HepG2 (cell line): Measurements from ENCODE around the gene STRIP1. TPM values are rescaled to one million over a fixed set of nuclear protein-coding genes. Genes with fewer than 3 reads are reported as not detected.

ENCODE experiments used
- ATAC-seq: fragments of 200-7000 bp; cut with Tn5 transposase; 3 replicates; pipeline ENCODE4 v1.9.1; 2020; ENCODE audit warnings: mild to moderate bottlenecking, moderate library complexity
- BruUV-seq: library from RNA; stranded (reverse); fragments of 400-500 nt; replicated peaks from 2 replicates; lab custom pipeline; 2021; lab: Mats Ljungman, UMichigan
- CTCF ChIA-PET: fragments of 300-600 bp; formaldehyde crosslinking; extraction: SDS; loops from one replicate; lab custom pipeline; 2021; ENCODE audit warnings: low total read pairs, inconsistent platforms, low intra/inter-chr PET ratio; lab: Yijun Ruan, JAX
- POLR2A ChIA-PET: fragments of 350-600 bp; sonication (Branson Sonifier 250); formaldehyde crosslinking; loops from one replicate; lab custom pipeline; 2020; ENCODE audit warnings: antibody characterized with exemption, inconsistent platforms; lab: Yijun Ruan, JAX
- DNase-seq: peaks from one replicate; pipeline ENCODE4 v3.0.0-alpha.2; 2015; ENCODE audit warnings: low spot score
- FAIRE-seq: peaks from 3 replicates; lab custom pipeline; 2011; peaks lifted over from hg19 to GRCh38; lab: Jason Lieb, UNC
- H2AFZ ChIP-seq: one replicate; pipeline ENCODE4 v1.6.1; 2011; ENCODE audit warnings: low read length, inconsistent platforms
- H3K27ac ChIP-seq: fragments of 300-600 bp; 3 replicates; pipeline ENCODE4 v1.8.0; 2011; ENCODE audit warnings: mixed run types, mild to moderate bottlenecking, mixed read lengths, low read length, inconsistent platforms; ENCODE audit not compliant: insufficient read depth; ENCODE audit errors: extremely low read length
- H3K27me3 ChIP-seq, 2 experiments: fragments of 200-600 bp in 1 of 2; 2 replicates in 1 of 2; 3 replicates in 1 of 2; pipeline versions ENCODE4 v1.6.0 to v1.8.0; 2011; ENCODE audit warnings: low read length in 2 of 2, mild to moderate bottlenecking in 2 of 2, moderate library complexity in 2 of 2, inconsistent platforms in 1 of 2; ENCODE audit not compliant: insufficient read depth in 2 of 2, control insufficient read depth in 1 of 2
- H3K36me3 ChIP-seq, 2 experiments: fragments of 200-600 bp in 1 of 2; replicated peaks in 1 of 2; 2 replicates in 1 of 2; 3 replicates in 1 of 2; pipeline versions ENCODE4 v1.5.1 to v1.8.0; 2011; ENCODE audit warnings: low read length in 2 of 2, inconsistent platforms in 1 of 2; ENCODE audit not compliant: insufficient read depth in 2 of 2, control insufficient read depth in 1 of 2
- H3K4me1 ChIP-seq: 2 replicates; pipeline ENCODE4 v1.5.1; 2012; ENCODE audit warnings: low read length, inconsistent platforms; ENCODE audit not compliant: insufficient read depth
- H3K4me2 ChIP-seq: 2 replicates; pipeline ENCODE4 v1.6.0; 2011; ENCODE audit warnings: low read depth, low read length, inconsistent platforms
- H3K4me3 ChIP-seq, 3 experiments: fragments of 200-600 bp in 1 of 3; sonication (generic), shearing (Covaris generic) in 1 of 3; replicated peaks in 1 of 3; 2 replicates each; pipeline ENCODE4 v1.5.1; 2011 to 2016; ENCODE audit warnings: low read length in 3 of 3, inconsistent platforms in 2 of 3, low read depth in 2 of 3, mild to moderate bottlenecking in 2 of 3, control low read depth in 1 of 3, mixed read lengths in 1 of 3; ENCODE audit not compliant: insufficient read depth in 1 of 3
- H3K79me2 ChIP-seq: one replicate; pipeline ENCODE4 v1.6.1; 2011; ENCODE audit warnings: low read length, inconsistent platforms; ENCODE audit not compliant: insufficient read depth
- H3K9ac ChIP-seq: 2 replicates; pipeline ENCODE4 v1.6.0; 2011; ENCODE audit warnings: mild to moderate bottlenecking, low read depth, low read length, inconsistent platforms; ENCODE audit not compliant: insufficient read depth
- H3K9me3 ChIP-seq: 2 replicates; pipeline ENCODE4 v1.5.1; 2012; ENCODE audit warnings: mild to moderate bottlenecking, low read length
- H4K20me1 ChIP-seq: 2 replicates; pipeline ENCODE4 v1.6.0; 2011; ENCODE audit warnings: inconsistent platforms, mild to moderate bottlenecking, low read length, moderate library complexity; ENCODE audit not compliant: insufficient read depth
- HNRNPLL ChIP-seq: fragments of 200-400 bp; formaldehyde crosslinking; IDR thresholded peaks from 2 replicates; pipeline ENCODE4 v1.6.1; 2017; ENCODE audit warnings: mild to moderate bottlenecking, low read depth, low read length; ENCODE audit not compliant: poor library complexity, severe bottlenecking
- MTA1 ChIP-seq: sonication (generic); formaldehyde crosslinking; IDR thresholded peaks from 2 replicates; pipeline ENCODE4 v1.4.0; 2020; ENCODE audit warnings: missing genetic modification reagents, mild to moderate bottlenecking, borderline replicate concordance
- PAF1 ChIP-seq: IDR thresholded peaks from 2 replicates; pipeline ENCODE4 v1.6.1; 2016; ENCODE audit warnings: missing genetic modification reagents, missing compliant biosample characterization
- ZBTB7B ChIP-seq: sonication (generic); formaldehyde crosslinking; IDR thresholded peaks from 2 replicates; pipeline ENCODE4 v1.4.0; 2020; ENCODE audit warnings: missing genetic modification reagents
- ZNF263 ChIP-seq: sonication (generic); formaldehyde crosslinking; IDR thresholded peaks from 2 replicates; pipeline ENCODE4 v1.4.0; 2020; ENCODE audit warnings: missing genetic modification reagents
- ZNF775 ChIP-seq: sonication (generic); formaldehyde crosslinking; IDR thresholded peaks from 2 replicates; pipeline ENCODE4 v1.4.0; 2020; ENCODE audit warnings: missing genetic modification reagents, mild to moderate bottlenecking, moderate library complexity, borderline replicate concordance
- ZSCAN25 ChIP-seq: sonication (generic); formaldehyde crosslinking; IDR thresholded peaks from 2 replicates; pipeline ENCODE4 v1.8.0; 2022; ENCODE audit warnings: mild to moderate bottlenecking, missing genetic modification reagents
- WGBS: methylation state at CpG from one replicate; pipeline ENCODE4 v1.1.6; 2017; ENCODE audit warnings: low lambda C conversion rate; 5-methylcytosine and 5-hydroxymethylcytosine counted together
- in situ Hi-C: cut with HindIII; loops from 2 replicates; pipeline ENCODE4 v1.10.0; 2017; ENCODE audit warnings: low pct_unique_long_range_greater_than_20kb; ENCODE audit not compliant: extremely low pct_ligation_motif_present
- intact Hi-C: fragments of 100-400 bp; cut with micrococcal nuclease; formaldehyde crosslinking; loops from one replicate; pipeline ENCODE4 v1.10.0; 2022; ENCODE audit not compliant: unreplicated experiment
- polyA plus RNA-seq, 8 experiments: library from polyadenylated mRNA; depleted of rRNA in 3 of 8; stranded (reverse) in 7 of 8; unstranded in 1 of 8; fragments of >200 nt; fragmentation: Illumina TruSeq in 4 of 8; extraction: Trizol in 4 of 8; gene quantifications; 2 replicates each; pipeline versions ENCODE4 v1.2.1 to v1.2.3, GENCODE V29; 2011 to 2016; ENCODE audit warnings: low read depth in 4 of 8, missing spikeins in 1 of 8, mixed read lengths in 1 of 8; ENCODE audit not compliant: insufficient read depth in 1 of 8
- total RNA-seq, 5 experiments: library from RNA; depleted of rRNA; stranded (reverse); fragments of >200 nt; fragmentation: Illumina TruSeq; extraction: Trizol; gene quantifications; 2 replicates each; pipeline ENCODE4 v1.2.3, GENCODE V29; 2016; ENCODE audit warnings: low read depth in 1 of 5
- TF ChIP-seq, protein P1 (sequence below): sonication (generic); formaldehyde crosslinking; IDR thresholded peaks from 2 replicates; pipeline ENCODE4 v1.4.0; 2020; ENCODE audit warnings: missing genetic modification reagents
- TF ChIP-seq, protein P2 (sequence below): sonication (generic); formaldehyde crosslinking; IDR thresholded peaks from one replicate; pipeline ENCODE4 v1.5.1; 2020; ENCODE audit warnings: mild to moderate bottlenecking, missing genetic modification reagents; ENCODE audit errors: not compliant biosample characterization
- TF ChIP-seq, protein P3 (sequence below): sonication (generic); formaldehyde crosslinking; IDR thresholded peaks from 2 replicates; pipeline ENCODE4 v1.9.0; 2021; ENCODE audit warnings: missing genetic modification reagents, borderline replicate concordance
- TF ChIP-seq, protein P4 (sequence below): sonication (generic); formaldehyde crosslinking; IDR thresholded peaks from 2 replicates; pipeline ENCODE4 v1.4.0; 2020; ENCODE audit warnings: missing genetic modification reagents; ENCODE audit errors: not compliant biosample characterization

The STRIP1 gene
- total and polyA plus RNA-seq, 2 of the 13 experiments (the other 11 are each of a cell fraction or from before 2014, with no cell fraction given): 20.9 to 27.9 TPM

DNA sequence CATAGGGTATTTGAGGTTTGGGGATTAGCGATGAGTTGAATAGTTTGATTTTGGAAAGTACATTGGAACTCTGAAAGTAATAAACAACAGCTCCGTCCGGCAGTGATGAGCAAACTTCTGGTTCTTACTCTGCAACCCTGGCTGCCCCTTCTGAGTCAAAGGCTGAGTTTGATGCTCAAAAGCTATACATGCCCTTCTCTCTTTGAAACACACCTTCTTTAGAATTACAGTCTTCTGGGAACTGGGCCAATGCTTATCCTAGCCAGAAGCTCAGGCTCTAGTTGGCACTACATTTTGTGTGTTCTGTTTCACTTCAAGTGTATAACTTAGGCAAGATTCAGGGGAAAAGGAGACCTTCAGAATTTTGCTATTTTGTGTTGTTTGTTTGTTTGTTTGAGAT is 40.5 kb upstream of the STRIP1 start:
- 98% methylated on average over 3 of the region's 3 CpGs for WGBS
- DNase-seq (no peak), FAIRE-seq (no peak), ATAC-seq (no peak)
- peaks cover 8% of the 10 kb centered on the region for H4K20me1 ChIP-seq
- H2AFZ ChIP-seq: no peak overlapping the region
- H3K79me2 ChIP-seq: peaks cover 59% of the 10 kb centered on the region
- H3K36me3 ChIP-seq: peaks cover 6 to 12% of the 10 kb centered on the region in 2 experiments; a peak in 4 of 5 replicates
- in situ Hi-C loops (no loop called here), intact Hi-C loops (loop anchor here (5.0 kb wide), 1 partner anchor 352 kb away; no protein-coding TSS in a partner anchor)
- no peak overlapping the region for H3K27ac ChIP-seq
- no peaks in the 10 kb centered on the region for H3K27me3 ChIP-seq
- no peaks in the 10 kb centered on the region for H3K9me3 ChIP-seq
- no peak overlapping the region for H3K9ac ChIP-seq
- no peak overlapping the region for H3K4me3 ChIP-seq
- no peak overlapping the region for H3K4me2 ChIP-seq
- ChIA-PET POLR2A (no interaction called here), CTCF (no interaction called here)
- no TSS peak for BruUV-seq
- peaks cover 35% of the 10 kb centered on the region for H3K4me1 ChIP-seq
- no peak for TF ChIP-seq HNRNPLL
- TF ChIP-seq, protein P1, sequence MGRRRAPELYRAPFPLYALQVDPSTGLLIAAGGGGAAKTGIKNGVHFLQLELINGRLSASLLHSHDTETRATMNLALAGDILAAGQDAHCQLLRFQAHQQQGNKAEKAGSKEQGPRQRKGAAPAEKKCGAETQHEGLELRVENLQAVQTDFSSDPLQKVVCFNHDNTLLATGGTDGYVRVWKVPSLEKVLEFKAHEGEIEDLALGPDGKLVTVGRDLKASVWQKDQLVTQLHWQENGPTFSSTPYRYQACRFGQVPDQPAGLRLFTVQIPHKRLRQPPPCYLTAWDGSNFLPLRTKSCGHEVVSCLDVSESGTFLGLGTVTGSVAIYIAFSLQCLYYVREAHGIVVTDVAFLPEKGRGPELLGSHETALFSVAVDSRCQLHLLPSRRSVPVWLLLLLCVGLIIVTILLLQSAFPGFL: no peak
- TF ChIP-seq ZBTB7B (CRISPR knock-in tag): no peak
- no peak for TF ChIP-seq ZNF263 (CRISPR knock-in tag)
- no peak for TF ChIP-seq MTA1
- TF ChIP-seq, protein P2, sequence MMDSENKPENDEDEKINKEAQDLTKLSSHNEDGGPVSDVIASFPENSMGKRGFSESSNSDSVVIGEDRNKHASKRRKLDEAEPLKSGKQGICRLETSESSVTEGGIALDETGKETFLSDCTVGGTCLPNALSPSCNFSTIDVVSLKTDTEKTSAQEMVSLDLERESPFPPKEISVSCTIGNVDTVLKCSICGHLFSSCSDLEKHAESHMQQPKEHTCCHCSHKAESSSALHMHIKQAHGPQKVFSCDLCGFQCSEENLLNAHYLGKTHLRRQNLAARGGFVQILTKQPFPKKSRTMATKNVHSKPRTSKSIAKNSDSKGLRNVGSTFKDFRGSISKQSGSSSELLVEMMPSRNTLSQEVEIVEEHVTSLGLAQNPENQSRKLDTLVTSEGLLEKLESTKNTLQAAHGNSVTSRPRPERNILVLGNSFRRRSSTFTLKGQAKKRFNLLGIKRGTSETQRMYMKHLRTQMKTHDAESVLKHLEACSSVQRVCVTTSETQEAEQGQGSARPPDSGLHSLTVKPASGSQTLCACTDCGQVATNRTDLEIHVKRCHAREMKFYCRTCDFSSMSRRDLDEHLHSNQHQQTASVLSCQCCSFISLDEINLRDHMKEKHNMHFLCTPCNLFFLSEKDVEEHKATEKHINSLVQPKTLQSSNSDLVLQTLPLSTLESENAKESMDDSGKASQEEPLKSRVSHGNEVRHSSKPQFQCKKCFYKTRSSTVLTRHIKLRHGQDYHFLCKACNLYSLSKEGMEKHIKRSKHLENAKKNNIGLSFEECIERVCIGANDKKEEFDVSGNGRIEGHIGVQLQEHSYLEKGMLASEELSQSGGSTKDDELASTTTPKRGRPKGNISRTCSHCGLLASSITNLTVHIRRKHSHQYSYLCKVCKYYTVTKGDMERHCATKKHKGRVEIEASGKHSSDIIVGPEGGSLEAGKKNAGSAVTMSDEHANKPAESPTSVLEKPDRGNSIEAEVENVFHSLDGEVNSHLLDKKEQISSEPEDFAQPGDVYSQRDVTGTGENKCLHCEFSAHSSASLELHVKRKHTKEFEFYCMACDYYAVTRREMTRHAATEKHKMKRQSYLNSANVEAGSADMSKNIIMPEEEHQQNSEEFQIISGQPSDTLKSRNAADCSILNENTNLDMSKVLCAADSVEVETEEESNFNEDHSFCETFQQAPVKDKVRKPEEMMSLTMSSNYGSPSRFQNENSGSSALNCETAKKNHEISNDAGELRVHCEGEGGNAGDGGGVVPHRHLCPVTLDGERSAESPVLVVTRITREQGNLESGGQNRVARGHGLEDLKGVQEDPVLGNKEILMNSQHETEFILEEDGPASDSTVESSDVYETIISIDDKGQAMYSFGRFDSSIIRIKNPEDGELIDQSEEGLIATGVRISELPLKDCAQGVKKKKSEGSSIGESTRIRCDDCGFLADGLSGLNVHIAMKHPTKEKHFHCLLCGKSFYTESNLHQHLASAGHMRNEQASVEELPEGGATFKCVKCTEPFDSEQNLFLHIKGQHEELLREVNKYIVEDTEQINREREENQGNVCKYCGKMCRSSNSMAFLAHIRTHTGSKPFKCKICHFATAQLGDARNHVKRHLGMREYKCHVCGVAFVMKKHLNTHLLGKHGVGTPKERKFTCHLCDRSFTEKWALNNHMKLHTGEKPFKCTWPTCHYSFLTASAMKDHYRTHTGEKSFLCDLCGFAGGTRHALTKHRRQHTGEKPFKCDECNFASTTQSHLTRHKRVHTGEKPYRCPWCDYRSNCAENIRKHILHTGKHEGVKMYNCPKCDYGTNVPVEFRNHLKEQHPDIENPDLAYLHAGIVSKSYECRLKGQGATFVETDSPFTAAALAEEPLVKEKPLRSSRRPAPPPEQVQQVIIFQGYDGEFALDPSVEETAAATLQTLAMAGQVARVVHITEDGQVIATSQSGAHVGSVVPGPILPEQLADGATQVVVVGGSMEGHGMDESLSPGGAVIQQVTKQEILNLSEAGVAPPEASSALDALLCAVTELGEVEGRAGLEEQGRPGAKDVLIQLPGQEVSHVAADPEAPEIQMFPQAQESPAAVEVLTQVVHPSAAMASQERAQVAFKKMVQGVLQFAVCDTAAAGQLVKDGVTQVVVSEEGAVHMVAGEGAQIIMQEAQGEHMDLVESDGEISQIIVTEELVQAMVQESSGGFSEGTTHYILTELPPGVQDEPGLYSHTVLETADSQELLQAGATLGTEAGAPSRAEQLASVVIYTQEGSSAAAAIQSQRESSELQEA (CRISPR knock-in tag): no peak
- TF ChIP-seq, protein P3, sequence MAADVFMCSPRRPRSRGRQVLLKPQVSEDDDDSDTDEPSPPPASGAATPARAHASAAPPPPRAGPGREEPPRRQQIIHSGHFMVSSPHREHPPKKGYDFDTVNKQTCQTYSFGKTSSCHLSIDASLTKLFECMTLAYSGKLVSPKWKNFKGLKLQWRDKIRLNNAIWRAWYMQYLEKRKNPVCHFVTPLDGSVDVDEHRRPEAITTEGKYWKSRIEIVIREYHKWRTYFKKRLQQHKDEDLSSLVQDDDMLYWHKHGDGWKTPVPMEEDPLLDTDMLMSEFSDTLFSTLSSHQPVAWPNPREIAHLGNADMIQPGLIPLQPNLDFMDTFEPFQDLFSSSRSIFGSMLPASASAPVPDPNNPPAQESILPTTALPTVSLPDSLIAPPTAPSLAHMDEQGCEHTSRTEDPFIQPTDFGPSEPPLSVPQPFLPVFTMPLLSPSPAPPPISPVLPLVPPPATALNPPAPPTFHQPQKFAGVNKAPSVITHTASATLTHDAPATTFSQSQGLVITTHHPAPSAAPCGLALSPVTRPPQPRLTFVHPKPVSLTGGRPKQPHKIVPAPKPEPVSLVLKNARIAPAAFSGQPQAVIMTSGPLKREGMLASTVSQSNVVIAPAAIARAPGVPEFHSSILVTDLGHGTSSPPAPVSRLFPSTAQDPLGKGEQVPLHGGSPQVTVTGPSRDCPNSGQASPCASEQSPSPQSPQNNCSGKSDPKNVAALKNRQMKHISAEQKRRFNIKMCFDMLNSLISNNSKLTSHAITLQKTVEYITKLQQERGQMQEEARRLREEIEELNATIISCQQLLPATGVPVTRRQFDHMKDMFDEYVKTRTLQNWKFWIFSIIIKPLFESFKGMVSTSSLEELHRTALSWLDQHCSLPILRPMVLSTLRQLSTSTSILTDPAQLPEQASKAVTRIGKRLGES (CRISPR knock-in tag): no peak
- TF ChIP-seq PAF1 (CRISPR knock-in tag): no peak
- no peak for TF ChIP-seq ZSCAN25 (CRISPR knock-in tag)
- TF ChIP-seq, protein P4, sequence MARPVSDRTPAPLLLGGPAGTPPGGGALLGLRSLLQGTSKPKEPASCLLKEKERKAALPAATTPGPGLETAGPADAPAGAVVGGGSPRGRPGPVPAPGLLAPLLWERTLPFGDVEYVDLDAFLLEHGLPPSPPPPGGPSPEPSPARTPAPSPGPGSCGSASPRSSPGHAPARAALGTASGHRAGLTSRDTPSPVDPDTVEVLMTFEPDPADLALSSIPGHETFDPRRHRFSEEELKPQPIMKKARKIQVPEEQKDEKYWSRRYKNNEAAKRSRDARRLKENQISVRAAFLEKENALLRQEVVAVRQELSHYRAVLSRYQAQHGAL (CRISPR knock-in tag): no peak
- TF ChIP-seq ZNF775: no peak
